Measurements from ENCODE around the gene ZNF845.
"Not testable (repeated sequence)": the region's sequence is repeated elsewhere in the genome, so short reads cannot be mapped to it uniquely, and the experiment has no call there.

ZNF845 gene

DNA sequence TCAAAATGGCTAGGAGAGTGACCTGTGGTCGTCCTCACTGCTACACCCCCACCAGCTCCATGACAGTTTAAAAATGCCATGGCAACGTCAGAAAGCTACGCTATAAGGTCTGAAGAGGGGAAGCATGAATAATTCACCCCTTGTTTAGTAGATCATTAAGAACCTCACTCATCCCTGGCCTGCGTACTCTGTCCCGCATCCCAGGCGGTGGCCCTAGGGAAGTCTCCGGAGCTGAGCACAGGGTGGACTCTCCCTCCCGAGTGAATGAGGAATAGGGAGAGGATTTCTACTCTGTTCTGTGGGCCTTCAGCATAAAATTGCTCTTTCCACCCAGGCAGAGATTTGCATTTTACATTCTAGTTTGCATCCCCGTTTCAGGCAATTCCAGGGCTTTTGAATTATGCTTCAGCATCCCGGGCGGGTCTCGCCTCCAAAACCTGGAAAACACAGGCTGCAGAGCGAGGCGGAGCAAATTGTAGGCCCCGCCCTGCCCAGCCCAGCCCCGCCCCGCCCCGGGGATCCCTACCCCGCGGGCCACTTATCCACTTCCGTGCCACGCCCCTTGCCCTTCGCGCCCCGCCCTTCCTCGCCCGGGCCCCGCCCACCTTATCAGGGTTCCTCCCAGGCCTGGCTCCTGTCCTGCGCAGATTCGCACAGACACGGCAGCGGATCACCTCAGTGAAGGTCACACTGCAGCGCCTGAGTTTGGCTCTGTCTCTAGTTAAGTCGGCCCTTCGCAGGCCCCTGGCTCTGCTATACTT lies 24.5 kb downstream of the ZNF845 start:
- TF ChIP-seq GATA1 (IDR thresholded peaks at IDR 0.05; ENCODE audit: low read depth, low read length) (no peak), POLR2A (IDR thresholded peaks at IDR 0.05; ENCODE audit: low read length) (no peak)
- peak in 1 of 2 experiments; percentile 11 for DNase-seq

DNA sequence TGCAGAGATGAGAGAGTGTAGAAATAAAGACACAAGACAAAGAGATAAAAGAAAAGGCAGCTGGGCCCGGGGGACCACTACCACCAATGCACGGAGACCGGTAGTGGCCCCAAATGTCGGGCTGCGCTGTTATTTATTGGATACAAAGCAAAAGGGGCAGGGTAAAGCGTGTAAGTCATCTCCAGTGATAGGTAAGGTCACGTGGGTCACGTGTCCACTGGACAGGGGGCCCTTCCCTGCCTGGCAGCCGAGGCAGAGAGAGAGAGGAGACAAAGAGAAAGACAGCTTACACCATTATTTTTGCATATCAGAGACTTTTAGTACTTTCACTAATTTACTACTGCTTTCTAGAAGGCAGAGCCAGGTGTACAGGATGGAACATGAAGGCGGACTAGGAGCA lies 26.5 kb downstream of the ZNF845 start:
- not testable (repeated sequence) for DNase-seq

DNA sequence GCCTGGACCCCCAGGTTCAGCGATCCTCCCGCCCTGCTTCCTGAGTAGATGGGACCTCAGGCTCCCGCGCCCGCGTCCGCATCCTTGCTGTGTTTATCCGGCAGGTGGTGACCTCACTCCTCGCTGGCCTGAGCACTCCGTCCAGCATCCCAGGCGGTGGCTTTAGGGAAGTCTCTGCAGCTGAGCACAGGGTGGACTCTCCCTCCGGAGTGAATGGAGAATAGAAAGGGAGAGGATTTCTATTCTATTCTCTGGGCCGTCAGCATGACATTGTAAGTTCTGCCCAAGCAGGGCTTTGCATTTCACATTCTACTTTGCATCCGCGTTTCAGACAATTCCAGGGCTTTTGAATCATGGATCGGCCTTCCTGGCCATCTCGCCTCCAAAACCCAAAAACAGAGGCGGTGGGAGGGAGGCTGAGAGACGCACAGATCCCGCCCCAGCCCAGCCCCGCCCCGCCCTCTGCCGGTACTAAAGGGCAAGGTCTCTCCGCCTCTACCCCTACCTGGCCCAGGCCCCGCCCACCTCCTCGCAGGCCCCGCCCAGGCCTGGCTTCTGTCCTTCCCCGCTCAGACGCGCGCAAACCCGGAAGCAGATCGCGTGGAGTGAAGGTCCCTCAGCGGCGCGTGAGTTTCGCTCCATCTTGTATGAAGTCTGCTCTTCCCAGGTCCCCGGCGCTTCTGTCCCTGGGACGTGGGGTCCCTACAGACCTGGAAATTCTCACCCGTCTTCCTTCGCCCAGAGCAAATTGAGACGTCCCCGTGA lies 31.8 kb downstream of the ZNF845 start, which contains the start of gene ZNF525:
TSS of gene ZNF525 (plus strand) at position 572 of the 765 bp plus-strand sequence. CDS start 6,577 bp downstream, outside the sequence.
- peak; percentile 88 to 90 for DNase-seq
- TF ChIP-seq POLR2A (IDR thresholded peaks at IDR 0.05; ENCODE audit: low read length) (peak; percentile 44), GATA1 (IDR thresholded peaks at IDR 0.05; ENCODE audit: low read depth, low read length) (no peak)

DNA sequence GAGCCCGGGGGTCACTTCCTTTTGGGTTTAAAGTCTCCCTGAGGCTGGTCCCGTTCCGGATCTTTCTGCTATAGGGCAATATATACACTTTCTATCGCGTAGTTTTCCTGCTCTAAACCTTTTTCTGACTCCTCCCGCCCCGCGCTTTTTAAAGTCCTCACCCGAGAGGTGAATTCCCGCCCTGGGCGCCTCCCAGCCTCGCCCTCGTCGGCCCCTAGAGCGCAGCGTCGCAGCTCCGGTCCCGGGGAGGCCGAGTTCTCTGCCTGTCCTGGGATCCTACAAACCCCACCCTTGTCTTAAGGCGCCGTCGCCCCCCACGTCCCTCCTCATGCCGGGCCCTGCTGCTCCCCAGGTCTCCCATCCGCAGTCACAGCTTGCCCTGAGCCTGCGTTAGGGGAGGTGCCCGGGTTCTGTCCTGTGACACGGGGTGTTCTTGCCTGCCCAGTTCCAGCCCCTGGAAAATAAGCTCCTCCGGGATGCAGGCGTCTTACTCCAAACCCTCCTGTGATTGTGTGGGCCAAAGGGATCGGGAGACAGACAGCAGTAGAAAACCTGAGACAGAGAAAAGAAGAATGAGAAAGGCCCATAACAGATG lies 32.4 kb downstream of the ZNF845 start:
- no peak for TF ChIP-seq GATA1 (IDR thresholded peaks at IDR 0.05; ENCODE audit: low read depth, low read length)
- no peak for TF ChIP-seq POLR2A (IDR thresholded peaks at IDR 0.05; ENCODE audit: low read length)
- peak; percentile 54 to 60 for DNase-seq

DNA sequence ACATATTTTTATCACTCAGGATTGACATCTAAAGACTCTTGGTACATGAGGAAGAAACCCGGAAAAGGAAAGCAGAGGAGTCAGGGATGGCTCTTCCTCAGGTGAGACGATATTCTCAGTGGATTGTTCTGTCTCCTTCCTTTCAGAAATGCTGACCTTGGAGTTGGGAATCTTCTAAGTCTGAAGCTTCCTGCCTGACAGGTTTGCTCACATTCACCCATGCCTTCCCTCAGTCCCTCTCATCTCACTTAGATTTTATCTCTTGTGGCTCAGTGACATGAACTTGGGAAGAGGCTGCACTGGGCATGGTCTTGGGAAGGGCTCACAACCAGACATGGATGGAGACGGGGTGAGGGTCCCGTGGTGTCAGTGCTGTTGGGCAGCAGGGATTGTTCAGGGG lies 38.6 kb downstream of the ZNF845 start:
- DNase-seq = no peak
- no peak for TF ChIP-seq POLR2A (IDR thresholded peaks at IDR 0.05; ENCODE audit: low read length)
- TF ChIP-seq GATA1 (IDR thresholded peaks at IDR 0.05; ENCODE audit: low read depth, low read length) = no peak

DNA sequence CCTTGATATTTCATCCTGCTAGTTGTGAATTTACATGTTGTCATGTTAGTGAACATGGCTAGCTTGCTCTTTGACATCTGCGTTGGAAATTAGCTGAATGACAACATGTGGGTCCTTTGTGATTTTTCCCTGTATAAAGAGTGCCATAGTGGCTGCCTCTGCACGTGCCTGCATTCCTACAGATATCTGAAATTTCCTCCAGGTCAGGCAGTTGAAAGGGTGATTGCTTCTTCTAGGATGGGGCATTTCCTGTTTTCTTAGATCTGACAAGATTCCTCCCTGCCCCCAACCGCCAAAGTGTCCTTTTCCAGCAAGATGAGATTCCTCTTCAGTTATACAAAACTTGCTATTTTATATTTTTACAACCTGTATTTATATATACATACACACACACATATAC lies 40.7 kb downstream of the ZNF845 start:
- TF ChIP-seq GATA1 (IDR thresholded peaks at IDR 0.05; ENCODE audit: low read depth, low read length) (no peak), POLR2A (IDR thresholded peaks at IDR 0.05; ENCODE audit: low read length) (no peak)
- DNase-seq = no peak

DNA sequence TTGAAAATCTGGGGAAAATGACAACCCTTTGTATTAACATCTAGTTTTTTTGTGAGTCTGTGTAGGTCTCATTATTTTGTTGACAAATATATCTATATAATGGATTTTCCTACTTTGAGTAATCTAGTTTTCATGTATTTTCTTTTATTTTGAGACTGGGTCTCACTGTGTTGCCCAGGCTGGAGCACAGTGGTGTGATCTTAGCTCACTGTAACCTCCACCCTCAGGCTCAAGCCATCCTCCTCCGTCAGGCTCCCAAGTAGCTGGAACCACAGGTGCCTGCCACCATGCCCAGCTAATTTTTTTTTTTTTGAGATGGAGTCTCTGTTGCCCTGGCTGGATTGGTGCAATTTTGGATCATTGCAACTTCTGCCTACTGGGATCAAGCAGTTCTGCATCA lies 41.2 kb downstream of the ZNF845 start:
- DNase-seq = no peak
- TF ChIP-seq POLR2A (IDR thresholded peaks at IDR 0.05; ENCODE audit: low read length) (no peak), GATA1 (IDR thresholded peaks at IDR 0.05; ENCODE audit: low read depth, low read length) (no peak)

DNA sequence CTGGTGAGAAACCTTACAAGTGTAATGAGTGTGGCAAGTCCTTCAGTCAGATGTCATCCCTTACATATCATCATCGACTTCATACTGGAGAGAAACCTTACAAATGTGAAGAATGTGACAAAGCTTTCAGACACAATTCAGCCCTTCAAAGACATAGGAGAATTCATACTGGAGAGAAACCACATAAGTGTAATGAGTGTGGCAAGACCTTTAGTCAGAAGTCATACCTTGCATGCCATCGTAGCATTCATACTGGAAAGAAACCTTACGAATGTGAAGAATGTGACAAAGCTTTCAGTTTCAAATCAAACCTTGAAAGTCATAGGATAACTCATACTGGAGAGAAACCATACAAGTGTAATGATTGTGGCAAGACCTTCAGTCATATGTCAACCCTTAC lies 47.8 kb downstream of the ZNF845 start:
- DNase-seq = no peak
- TF ChIP-seq GATA1 (IDR thresholded peaks at IDR 0.05; ENCODE audit: low read depth, low read length) (no peak), POLR2A (IDR thresholded peaks at IDR 0.05; ENCODE audit: low read length) (no peak)

DNA sequence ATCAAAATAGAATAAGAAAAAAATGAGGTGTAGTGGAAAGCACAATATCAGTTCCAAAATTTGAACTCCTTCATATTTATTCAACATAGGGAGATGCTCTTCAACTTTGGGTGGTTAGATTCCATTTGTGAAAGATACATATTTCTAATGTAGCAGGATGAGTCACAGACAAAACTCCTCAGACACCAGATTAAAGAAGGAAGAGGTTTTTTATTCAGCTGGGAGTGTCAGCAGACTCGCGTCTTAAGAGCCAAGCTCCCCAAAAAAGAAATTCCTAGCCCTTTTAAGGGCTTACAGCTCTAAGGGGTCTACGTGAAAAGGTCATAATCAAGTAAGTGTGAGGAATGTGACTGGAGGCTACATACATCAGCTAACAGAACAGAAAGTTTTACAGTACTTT lies 54.6 kb downstream of the ZNF845 start:
- TF ChIP-seq GATA1 (IDR thresholded peaks at IDR 0.05; ENCODE audit: low read depth, low read length) (no peak), POLR2A (IDR thresholded peaks at IDR 0.05; ENCODE audit: low read length) (no peak)
- no peak for DNase-seq

DNA sequence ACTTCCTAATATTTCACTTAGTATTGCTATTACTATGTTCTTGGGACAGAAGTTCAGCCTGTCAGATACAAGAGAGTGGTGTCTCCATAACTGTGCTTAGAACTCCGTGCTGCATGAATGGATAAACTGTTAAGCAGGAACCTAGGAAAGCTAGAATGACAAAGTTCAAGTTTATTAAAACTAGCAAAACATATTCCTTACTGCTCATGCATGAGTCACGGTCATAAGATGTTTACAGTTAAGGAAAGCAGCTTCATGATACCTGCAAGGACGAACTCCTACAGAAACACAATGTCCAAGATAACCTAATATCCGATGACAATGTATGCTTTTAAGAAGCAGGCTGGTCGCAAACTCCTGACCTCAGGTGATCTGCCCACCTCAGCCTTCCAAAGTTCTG lies 55.4 kb downstream of the ZNF845 start:
- DNase-seq = no peak
- no peak for TF ChIP-seq GATA1 (IDR thresholded peaks at IDR 0.05; ENCODE audit: low read depth, low read length)
- TF ChIP-seq POLR2A (IDR thresholded peaks at IDR 0.05; ENCODE audit: low read length) = no peak

DNA sequence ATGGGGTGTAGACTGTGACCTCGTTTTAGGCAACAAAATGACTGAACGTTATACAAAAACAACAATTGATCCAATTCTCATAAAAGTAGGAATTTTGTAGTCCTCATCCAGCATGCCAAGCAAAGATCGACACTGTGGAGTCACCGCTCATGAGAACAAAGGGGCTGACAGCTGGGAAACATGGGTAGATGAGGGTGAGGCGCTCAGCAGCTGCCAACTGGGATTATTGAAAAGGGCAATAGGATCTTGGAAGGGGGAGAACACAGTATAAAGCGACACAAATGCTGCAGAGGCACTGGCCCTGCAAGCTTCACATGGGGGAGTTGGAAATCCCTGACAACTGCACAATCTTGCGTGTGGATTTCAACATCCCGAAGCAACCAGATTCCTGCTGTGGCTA lies 56.0 kb downstream of the ZNF845 start:
- TF ChIP-seq GATA1 (IDR thresholded peaks at IDR 0.05; ENCODE audit: low read depth, low read length) = no peak
- no peak for TF ChIP-seq POLR2A (IDR thresholded peaks at IDR 0.05; ENCODE audit: low read length)
- DNase-seq = no peak

DNA sequence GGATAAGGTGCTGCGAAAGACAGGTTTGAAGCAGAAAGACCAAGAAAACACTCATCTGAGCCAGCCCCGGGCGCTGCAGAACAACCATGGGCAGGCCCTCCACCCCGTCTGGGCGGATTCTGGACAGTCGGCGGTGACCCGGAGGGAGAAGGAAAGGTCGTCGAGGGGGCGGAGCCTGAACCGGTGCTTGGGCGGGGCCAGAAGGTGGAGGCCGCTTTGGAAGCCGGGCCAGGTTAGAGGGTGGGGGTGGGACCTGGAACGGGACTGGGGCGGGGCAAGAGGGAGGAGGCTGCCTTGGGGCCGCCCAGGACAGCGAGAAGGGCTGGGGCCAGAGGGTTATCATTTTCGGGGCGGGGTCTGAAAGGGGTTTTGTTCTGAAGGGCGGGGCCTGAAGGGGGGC lies 56.4 kb downstream of the ZNF845 start:
- no peak for DNase-seq
- TF ChIP-seq GATA1 (IDR thresholded peaks at IDR 0.05; ENCODE audit: low read depth, low read length) = no peak

DNA sequence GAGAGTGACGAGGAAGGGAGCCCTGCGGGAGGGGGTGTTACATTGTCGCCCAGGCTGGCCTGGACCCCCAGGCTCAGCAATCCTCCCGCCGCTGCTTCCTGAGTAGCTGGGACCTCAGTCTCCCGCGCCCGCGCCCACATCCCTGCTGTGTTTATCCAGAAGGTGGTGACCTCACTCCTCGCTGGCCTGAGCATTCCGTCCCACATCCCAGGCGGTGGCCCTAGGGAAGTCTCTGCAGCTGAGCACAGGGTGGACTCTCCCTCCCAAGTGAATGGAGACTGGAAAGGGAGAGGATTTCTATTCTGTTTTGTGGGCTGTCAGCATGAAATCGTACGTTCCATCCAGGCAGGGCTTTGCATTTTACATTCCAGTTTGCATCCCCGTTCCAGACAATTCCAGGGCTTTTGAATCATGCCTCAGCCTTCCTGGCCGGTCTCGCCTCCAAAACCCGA lies 61.0 kb downstream of the ZNF845 start:
- TF ChIP-seq POLR2A (IDR thresholded peaks at IDR 0.05; ENCODE audit: low read length) = no peak
- no peak for TF ChIP-seq GATA1 (IDR thresholded peaks at IDR 0.05; ENCODE audit: low read depth, low read length)
- no peak for DNase-seq

Data from erythroblast (primary cell).